UCSD-AML1 (cell line): ENCODE results near the gene HOXB7.

Experiments
- DNase-seq: peaks from one replicate; lab custom pipeline; 2025; ENCODE audit not compliant: unreplicated experiment; lab: John Stamatoyannopoulos, UW

Gene HOXB7

GRCh38 chr17:48568499-48569239 lies 42.1 kb downstream of the HOXB7 start:
- no peak for DNase-seq

GRCh38 chr17:48567646-48568354 lies 43.0 kb downstream of the HOXB7 start:
- no peak for DNase-seq

- no peak for DNase-seq
Measured at GRCh38 chr17:48567209-48567608, 43.6 kb downstream of the HOXB7 start.

GRCh38 chr17:48566717-48567116 lies 44.1 kb downstream of the HOXB7 start:
- DNase-seq: no peak

- DNase-seq: no peak
Measured at GRCh38 chr17:48565925-48566710, 44.7 kb downstream of the HOXB7 start.

GRCh38 chr17:48565022-48565554 lies 45.7 kb downstream of the HOXB7 start:
- no peak for DNase-seq

GRCh38 chr17:48564188-48565021 lies 46.4 kb downstream of the HOXB7 start:
- DNase-seq: no peak

GRCh38 chr17:48563867-48564187 lies 47.0 kb downstream of the HOXB7 start:
- no peak for DNase-seq

GRCh38 chr17:48563385-48563838 lies 47.4 kb downstream of the HOXB7 start:
- no peak for DNase-seq

- DNase-seq: no peak
Measured at GRCh38 chr17:48562934-48563333, 47.9 kb downstream of the HOXB7 start.

- DNase-seq: no peak
Measured at GRCh38 chr17:48561884-48562810, 48.7 kb downstream of the HOXB7 start.

GRCh38 chr17:48559840-48560817 lies 50.7 kb downstream of the HOXB7 start:
- DNase-seq: no peak

GRCh38 chr17:48559122-48559839 lies 51.5 kb downstream of the HOXB7 start:
- DNase-seq: no peak

- no peak for DNase-seq
Measured at GRCh38 chr17:48558831-48559121, 52.0 kb downstream of the HOXB7 start.

GRCh38 chr17:48558057-48558830 lies 52.6 kb downstream of the HOXB7 start:
- no peak for DNase-seq
